ENCODE measurements around the gene VSIR.

VSIR gene

GRCh38 chr10:71773221-71773971, at the start of gene VSIR:
Gene VSIR, minus strand, starts transcription at chr10:71773520. Its CDS starts 81 bp downstream, at chr10:71773439.
- peak; percentile 89 to 90 for DNase-seq (ENCODE audit: low read depth in 2 of 2)

DNA sequence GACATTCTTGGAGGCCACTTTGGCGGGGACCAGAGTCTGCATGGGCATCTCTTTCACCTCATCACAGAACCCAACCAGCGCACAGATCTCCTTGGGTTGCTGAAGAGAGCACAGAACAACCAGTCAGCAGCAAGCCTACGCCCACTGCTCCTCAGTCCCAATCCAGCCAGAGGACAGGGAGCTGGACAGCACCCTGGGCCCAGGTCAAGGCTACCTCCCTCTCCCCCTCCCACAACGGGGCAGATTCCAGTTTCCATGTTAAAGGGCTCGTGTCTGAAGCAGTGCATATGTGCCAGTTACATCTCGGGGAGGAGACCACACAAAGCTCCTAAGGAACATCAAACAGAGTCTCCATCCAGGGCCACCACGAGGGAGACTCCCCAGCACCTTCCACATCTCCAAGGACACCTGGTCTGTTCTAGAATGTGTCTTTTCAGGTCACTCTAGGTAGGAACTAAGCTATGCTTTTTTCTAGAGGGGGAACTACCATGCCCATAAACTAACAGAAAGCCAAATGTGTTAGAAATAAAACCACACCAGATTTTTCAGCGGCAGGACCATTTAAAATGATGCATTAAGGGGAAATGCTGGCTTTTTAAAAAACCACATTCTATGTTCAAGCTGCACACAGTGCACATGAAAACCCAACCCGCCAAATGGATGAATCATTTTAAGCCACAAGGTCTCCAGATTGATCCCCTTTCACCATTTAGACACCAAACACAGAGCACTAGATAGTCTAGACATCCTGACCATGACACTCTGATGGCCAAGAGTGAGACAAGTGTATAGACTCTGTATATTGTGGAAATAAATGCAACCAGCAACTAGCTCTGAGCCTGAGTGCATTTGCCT, 48.8 kb upstream of the VSIR start:
- DNase-seq (ENCODE audit: low read depth in 2 of 2) = no peak

DNA sequence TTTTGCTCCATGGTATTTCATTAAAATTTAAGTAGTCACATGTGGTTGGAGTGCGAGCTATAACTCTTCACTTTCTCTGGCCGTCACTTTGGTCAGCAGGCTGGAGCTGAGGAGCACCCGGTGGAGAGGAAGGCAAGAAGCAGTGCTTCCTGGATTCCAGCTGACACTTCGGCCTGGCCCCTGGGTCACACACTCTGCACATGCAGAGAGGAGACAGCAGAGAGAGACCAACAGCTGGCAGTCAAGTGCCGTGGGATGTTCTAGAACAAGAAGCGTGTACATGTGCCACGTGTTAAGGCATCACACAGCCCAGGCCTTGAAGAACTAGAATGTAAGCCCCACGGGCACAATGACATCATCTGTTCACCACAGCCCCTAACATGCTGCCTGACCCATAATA, 47.6 kb upstream of the VSIR start:
- no peak for DNase-seq (ENCODE audit: low read depth in 2 of 2)

DNA sequence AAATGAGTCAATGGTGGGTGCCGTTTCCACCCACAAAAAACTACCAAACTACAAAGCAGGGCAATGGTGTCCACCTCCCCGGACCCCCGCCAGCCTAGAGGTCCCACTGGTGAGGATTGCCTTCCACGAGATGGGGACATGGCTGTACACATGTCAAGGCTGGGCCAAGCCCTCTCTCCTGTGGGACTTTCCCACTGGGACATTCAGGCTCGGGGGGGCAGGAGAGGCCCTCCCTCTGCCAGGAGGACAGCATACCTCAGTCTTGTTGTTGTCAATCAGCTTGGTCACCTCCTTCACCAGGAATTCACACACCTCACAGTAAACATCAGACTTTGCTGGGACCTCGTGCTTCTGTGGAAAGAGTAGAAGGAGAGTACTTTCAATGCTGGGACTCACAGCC, 46.7 kb upstream of the VSIR start:
- no peak for DNase-seq (ENCODE audit: low read depth in 2 of 2)

- no peak for DNase-seq (ENCODE audit: low read depth in 2 of 2)
These were observed 46.1 kb upstream of the VSIR start for GRCh38 chr10:71819441-71819861.

- DNase-seq (ENCODE audit: low read depth in 2 of 2) = no peak
These were observed 45.4 kb upstream of the VSIR start for GRCh38 chr10:71818674-71819260.

DNA sequence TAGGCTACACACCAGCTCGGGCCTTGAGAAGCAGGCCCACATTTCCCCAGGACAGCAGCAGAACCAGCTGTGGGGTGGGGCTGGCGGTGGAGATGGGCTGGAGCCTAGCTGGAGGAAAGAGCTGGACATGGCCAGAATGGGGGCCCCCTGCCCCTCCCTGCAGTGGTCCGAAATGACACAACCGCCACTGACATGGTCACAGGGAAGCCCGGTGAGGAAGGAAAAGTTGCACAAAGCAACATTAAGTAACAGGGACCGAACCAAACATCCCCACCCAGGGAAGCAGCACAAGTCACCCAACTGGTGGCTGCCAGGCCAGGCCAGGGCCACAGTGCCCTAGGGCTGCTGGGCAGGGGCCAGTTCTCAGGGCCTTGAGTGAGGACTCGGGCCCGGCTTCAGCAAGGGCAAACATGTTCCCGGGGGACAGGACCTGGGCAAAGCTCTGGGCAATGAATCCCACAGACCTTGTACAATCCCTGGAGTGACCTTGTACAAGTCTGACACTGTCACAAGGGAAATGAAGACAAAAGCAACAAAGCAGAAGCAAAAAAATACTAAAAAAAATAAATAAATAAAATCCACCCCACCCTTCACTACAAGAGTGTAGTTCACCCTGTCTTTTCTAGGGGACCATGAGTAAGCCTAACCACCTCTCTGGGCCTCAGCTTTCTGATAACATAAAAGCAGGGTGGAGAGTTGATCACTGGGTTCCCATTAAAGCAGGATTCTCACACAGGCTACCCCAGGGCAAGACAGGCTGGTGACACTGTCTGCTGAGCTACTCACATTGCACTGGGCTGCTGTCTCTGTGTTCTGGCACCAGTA, 44.7 kb upstream of the VSIR start:
- no peak for DNase-seq (ENCODE audit: low read depth in 2 of 2)

DNA sequence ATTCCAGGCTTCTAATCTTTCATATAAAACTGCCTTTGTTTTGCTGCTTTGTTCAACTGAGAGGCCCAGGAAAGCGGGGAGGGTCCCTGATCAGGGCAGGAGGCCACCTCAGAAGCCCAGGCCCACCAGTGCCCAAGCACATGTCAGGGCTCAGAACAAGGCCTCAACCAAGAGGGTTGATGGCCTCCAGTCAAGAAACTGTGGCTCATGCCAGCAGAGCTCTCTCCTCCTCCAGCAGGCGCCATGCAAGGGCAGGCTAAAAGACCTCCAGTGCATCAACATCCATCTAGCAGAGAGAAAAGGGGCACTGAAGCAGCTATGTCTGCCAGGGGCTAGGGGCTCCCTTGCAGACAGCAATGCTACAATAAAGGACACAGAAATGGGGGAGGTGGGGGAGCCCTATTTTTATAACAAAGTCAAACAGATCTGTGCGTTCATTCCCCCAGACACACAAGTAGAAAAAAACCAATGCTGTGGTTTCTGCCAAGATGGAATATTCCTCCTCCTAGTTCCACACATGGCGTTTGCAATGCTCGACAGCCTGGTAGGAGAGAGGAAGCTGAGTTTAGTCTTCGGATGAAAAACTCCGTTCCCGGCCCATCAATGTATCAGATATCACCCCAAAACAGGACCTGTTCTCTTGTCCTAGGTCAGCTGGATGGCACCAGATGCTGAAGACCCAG, 43.8 kb upstream of the VSIR start:
- DNase-seq (ENCODE audit: low read depth in 2 of 2) = no peak

DNA sequence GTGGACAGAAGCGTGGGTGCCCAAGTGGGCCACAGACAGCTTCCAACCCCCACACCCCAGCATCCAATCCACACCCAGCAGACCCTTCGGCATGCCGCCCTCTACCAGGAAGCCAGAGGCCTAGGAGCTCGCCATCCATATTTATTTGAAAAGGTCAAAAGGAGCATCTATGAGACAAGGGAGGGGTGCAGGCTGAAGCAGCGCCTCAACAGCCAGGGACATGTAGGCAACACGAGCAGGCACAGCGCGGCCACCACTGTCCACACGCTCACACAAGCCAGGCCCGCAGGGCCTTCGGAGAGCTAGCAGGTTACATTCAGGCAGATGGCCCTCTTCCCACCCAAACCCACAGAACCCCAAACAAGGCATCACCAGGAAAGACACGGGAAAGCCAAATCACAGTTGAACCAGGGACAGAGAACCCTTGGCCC, 43.1 kb upstream of the VSIR start:
- no peak for DNase-seq (ENCODE audit: low read depth in 2 of 2)

- DNase-seq (ENCODE audit: low read depth in 2 of 2) = no peak
These were observed 42.3 kb upstream of the VSIR start for GRCh38 chr10:71815515-71816130.

GRCh38 chr10:71814922-71815411, 41.6 kb upstream of the VSIR start:
- no peak for DNase-seq (ENCODE audit: low read depth in 2 of 2)

- DNase-seq (ENCODE audit: low read depth in 2 of 2) = no peak
These were observed 39.7 kb upstream of the VSIR start for GRCh38 chr10:71812913-71813590.

DNA sequence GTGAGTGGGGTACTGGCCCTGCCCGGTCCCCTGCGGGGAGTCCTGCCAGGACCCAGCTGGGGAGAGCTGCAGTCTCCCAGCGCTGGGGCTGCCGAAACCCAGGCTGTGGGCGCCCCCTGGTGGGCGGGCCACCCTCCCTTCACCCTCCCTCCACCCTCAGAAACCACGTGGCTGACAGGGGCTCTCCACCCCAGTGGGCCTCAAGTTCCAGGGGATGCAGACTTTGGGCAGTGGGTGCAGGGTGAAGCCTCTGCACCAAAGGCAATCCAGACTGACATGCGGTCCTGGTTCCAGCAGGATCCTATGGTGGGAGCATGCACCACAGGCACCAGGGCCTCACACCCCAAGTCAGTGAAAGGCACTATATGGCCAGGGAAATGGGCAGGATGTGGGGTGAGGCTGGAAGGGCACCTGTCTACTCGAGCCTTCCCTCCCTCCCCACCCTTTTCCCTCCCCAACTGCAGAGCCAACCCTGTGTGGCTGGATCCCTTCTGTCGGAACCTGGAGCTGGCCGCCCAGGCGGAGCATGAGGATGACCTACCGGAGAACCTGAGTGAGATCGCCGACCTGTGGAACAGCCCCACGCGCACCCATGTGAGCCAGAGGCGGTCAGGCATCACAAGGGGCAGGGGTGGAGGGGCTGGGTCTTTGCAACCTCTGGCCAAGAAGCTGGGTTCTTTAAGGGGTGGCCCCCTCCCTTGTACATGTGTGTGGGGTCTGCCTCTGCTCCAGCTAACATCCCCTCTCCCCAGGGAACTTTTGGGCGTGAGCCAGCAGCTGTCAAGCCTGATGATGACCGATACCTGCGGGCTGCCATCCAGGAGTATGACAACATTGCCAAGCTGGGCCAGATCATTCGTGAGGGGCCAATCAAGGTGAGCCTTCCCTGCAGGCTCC, 38.9 kb upstream of the VSIR start:
- peak; percentile 56 to 67 for DNase-seq (ENCODE audit: low read depth in 2 of 2)

DNA sequence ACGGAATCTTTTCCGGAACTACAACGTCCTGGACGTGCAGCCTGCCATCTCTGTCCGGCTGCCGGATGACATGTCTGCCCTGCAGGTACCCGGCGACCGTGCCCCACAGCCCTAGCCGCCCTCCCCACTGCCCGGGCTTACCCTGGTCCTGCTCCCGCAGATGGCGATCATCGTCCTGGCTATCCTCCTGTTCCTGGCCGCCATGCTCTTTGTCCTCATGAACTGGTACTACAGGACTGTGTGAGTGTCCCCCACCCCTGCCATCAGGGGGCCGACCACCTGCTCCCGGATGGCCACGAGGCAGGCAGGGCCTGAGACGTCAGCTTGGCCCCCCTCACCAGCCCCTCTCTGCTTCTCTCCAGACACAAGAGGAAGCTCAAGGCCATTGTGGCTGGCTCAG, 38.0 kb upstream of the VSIR start:
- DNase-seq (ENCODE audit: low read depth in 2 of 2) = no peak

DNA sequence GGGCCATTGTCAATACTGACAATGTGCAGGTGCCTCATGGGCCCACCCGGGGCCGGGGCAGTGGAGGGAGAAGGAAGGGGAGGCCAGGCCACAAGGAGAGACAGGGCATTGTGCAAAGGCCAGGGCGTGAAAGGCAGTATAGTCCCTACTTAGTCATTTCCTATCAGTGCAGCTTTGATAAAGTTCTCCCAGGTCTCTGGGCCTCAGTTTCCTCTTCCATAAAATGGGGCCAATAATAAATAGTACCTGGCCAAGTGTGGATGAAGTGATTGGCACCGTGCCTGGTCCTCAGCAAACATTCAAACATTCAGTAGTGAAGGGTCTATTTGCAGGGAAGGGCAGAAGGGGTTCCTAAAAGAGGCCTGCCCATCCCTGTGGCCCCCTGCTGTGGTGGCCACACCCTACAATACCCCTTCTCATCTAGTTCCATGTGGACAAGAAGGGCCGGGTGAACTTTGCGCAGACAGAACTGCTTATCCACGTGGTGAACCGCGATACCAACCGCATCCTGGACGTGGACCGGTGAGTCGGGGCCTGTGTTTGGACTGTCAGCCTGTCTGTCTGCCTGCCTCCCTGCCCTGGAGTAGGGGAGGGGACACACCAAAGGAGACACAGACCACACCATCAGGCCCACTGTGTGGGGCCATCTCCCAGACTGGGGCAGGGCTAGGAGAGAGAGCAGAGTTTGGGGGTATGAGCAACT, 36.9 kb upstream of the VSIR start:
- DNase-seq (ENCODE audit: low read depth in 2 of 2) = no peak

DNA sequence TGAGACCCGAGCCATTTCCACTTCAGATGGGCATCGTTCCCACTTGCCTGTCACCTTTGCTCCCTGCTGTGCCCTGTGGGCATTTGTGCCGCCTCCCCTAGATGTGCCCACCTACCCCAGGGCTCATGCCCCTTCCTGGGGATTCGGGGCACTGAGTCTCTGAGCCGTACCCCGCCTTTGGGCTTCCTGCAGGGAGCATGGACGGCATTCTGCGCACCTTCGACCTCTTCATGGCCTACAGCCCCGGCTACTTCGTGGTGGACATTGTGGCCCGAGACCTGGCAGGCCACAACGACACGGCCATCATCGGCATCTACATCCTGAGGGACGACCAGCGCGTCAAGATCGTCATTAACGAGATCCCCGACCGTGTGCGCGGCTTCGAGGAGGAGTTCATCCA, 36.3 kb upstream of the VSIR start:
- DNase-seq (ENCODE audit: low read depth in 2 of 2) = no peak

GRCh38 chr10:71807557-71808510, 34.5 kb upstream of the VSIR start:
- DNase-seq (ENCODE audit: low read depth in 2 of 2) = no peak
